Measurements from ENCODE around the gene KNL1. TPM values are rescaled to one million over a fixed set of nuclear protein-coding genes. Genes with fewer than 3 reads are reported as not detected.
A peak's percentile ranks its signal among the peaks of the same experiment; 100 is the strongest.

KNL1 gene
- total and polyA plus RNA-seq, 10 of the 15 experiments (the other 5 are each of a cell fraction or from before 2014, with no cell fraction given), result 10.9 to 55.5 (median 28.4) TPM

DNA sequence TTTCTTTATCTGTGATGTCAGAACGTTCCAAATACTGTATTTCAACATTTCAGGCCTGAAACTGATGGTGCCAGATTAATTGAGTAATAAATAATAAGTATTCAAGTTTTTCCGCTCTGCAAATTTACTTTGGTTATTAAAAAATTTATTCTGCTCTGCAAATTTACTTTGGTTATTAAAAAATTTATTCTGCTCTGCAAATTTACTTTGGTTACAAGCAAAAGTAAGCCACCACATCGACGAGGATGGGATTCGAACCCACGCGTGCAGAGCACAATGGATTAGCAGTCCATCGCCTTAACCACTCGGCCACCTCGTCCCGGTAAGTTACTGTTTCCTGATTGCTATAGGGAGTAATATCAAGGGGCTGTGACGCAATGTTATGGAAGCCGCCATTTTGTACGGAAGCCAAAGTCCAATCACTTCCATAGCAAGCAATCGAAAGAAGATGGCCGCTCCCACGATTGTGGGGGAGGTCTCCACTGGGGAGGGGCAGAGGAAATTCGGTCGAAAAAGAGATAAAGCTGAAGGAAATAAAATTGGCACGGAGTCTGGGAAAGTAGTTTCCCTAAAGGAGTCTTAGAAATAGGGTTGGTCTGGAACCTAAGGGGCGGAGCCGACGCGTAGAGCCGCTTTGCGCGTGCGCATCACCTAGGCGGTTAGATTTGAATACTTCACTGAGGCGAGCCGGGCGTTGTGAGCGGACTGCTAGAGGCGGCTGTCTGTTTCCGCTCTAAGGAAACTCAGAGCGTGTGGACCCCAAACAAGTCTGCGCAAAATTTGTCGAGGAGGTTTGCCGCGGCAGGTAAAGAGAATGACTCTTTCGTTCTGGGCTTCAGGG is at the start of gene KNL1 (continued):
- peak in 1 of 2 experiments; percentile 63; a peak in 1 of 4 replicates for TF ChIP-seq SRF (IDR thresholded peaks at IDR 0.05; ENCODE audit: low read depth in 2 of 2, low read length in 2 of 2)
- no peak for TF ChIP-seq ZNF687 (IDR thresholded peaks at IDR 0.05)
- TF ChIP-seq SMAD5 (IDR thresholded peaks at IDR 0.05; ENCODE audit: low read depth), result no peak
- TF ChIP-seq CUX1 (IDR thresholded peaks at IDR 0.05; ENCODE audit: insufficient replicate concordance, low read depth, low read length), result no peak
- no peak for TF ChIP-seq RAD21 (IDR thresholded peaks at IDR 0.05; ENCODE audit: insufficient read depth, low read depth, low read length)
- TF ChIP-seq RELA (IDR thresholded peaks at IDR 0.05; ENCODE audit: borderline replicate concordance, partially characterized antibody), result peak; percentile 20
- TF ChIP-seq, protein P1, sequence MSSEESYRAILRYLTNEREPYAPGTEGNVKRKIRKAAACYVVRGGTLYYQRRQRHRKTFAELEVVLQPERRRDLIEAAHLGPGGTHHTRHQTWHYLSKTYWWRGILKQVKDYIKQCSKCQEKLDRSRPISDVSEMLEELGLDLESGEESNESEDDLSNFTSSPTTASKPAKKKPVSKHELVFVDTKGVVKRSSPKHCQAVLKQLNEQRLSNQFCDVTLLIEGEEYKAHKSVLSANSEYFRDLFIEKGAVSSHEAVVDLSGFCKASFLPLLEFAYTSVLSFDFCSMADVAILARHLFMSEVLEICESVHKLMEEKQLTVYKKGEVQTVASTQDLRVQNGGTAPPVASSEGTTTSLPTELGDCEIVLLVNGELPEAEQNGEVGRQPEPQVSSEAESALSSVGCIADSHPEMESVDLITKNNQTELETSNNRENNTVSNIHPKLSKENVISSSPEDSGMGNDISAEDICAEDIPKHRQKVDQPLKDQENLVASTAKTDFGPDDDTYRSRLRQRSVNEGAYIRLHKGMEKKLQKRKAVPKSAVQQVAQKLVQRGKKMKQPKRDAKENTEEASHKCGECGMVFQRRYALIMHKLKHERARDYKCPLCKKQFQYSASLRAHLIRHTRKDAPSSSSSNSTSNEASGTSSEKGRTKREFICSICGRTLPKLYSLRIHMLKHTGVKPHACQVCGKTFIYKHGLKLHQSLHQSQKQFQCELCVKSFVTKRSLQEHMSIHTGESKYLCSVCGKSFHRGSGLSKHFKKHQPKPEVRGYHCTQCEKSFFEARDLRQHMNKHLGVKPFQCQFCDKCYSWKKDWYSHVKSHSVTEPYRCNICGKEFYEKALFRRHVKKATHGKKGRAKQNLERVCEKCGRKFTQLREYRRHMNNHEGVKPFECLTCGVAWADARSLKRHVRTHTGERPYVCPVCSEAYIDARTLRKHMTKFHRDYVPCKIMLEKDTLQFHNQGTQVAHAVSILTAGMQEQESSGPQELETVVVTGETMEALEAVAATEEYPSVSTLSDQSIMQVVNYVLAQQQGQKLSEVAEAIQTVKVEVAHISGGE (CRISPR knock-in tag; IDR thresholded peaks at IDR 0.05), result no peak
- no peak for TF ChIP-seq NFYA (IDR thresholded peaks at IDR 0.05; ENCODE audit: borderline replicate concordance, low read depth, low read length)
- no peak for TF ChIP-seq HDGF (IDR thresholded peaks at IDR 0.05)
- peak; percentile 68 for TF ChIP-seq POLR2A (IDR thresholded peaks at IDR 0.05; ENCODE audit: low read depth, low read length)
- TF ChIP-seq ZNF622 (IDR thresholded peaks at IDR 0.05), result no peak
- TF ChIP-seq NFXL1 (IDR thresholded peaks at IDR 0.05; ENCODE audit: borderline replicate concordance), result no peak
- peak; percentile 68 for TF ChIP-seq SP1 (IDR thresholded peaks at IDR 0.05; ENCODE audit: low read depth, low read length)
- peak; percentile 94 for TF ChIP-seq SREBF2 (IDR thresholded peaks at IDR 0.05; ENCODE audit: low read length)
- peak; percentile 54; the same call in 1 of the 2 replicates for TF ChIP-seq TBL1XR1 (IDR thresholded peaks at IDR 0.05; ENCODE audit: low read depth, low read length)
- peak; percentile 93 for TF ChIP-seq MXI1 (IDR thresholded peaks at IDR 0.05; ENCODE audit: low read depth, low read length)

All from GM12878 (cell line).